Hepatocyte (in vitro differentiated cells): ENCODE data around the gene FAM169A.

Source experiments
- EZH2 ChIP-seq: fragments of 200-600 bp; sonication (generic); IDR thresholded peaks from 2 replicates; pipeline ENCODE4 v1.6.1; 2016; ENCODE audit warnings: antibody characterized with exemption, mild to moderate bottlenecking, borderline replicate concordance
- EZH2phosphoT487 ChIP-seq: fragments of 200-600 bp; sonication (generic); IDR thresholded peaks from one replicate; pipeline ENCODE4 v1.6.1; 2018; ENCODE audit warnings: antibody characterized with exemption, mild to moderate bottlenecking, low read depth, moderate library complexity; ENCODE audit not compliant: unreplicated experiment, severe bottlenecking
- TF ChIP-seq, protein P1 (sequence below): fragments of 200-600 bp; sonication (generic); IDR thresholded peaks from 2 replicates; pipeline ENCODE4 v1.5.1; 2016; ENCODE audit warnings: antibody characterized with exemption, mild to moderate bottlenecking; ENCODE audit not compliant: poor library complexity

DNA sequence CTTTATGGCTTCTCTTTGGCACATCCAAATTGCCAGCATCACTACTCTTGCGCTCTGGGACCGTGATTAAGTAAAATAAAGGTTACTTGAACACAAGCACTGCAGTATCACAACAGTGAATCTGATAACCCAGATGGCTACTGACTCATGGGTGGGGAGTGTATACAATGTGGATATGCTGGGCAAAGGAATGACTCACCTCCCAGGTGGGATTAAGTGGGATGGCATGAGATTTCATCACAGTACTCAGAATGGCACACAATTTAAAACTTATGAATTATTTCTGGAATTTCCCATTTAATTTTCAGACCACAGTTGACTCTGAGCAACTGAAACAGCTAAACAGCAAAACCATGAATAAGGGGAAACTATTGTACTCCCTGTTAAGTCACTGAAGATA lies 103.6 kb downstream of the FAM169A start:
- TF ChIP-seq, protein P1, sequence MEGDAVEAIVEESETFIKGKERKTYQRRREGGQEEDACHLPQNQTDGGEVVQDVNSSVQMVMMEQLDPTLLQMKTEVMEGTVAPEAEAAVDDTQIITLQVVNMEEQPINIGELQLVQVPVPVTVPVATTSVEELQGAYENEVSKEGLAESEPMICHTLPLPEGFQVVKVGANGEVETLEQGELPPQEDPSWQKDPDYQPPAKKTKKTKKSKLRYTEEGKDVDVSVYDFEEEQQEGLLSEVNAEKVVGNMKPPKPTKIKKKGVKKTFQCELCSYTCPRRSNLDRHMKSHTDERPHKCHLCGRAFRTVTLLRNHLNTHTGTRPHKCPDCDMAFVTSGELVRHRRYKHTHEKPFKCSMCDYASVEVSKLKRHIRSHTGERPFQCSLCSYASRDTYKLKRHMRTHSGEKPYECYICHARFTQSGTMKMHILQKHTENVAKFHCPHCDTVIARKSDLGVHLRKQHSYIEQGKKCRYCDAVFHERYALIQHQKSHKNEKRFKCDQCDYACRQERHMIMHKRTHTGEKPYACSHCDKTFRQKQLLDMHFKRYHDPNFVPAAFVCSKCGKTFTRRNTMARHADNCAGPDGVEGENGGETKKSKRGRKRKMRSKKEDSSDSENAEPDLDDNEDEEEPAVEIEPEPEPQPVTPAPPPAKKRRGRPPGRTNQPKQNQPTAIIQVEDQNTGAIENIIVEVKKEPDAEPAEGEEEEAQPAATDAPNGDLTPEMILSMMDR: no peak
- no peak for TF ChIP-seq EZH2
- no peak for TF ChIP-seq EZH2phosphoT487
